Measurements from ENCODE around the gene GNG4.

GNG4 gene

DNA sequence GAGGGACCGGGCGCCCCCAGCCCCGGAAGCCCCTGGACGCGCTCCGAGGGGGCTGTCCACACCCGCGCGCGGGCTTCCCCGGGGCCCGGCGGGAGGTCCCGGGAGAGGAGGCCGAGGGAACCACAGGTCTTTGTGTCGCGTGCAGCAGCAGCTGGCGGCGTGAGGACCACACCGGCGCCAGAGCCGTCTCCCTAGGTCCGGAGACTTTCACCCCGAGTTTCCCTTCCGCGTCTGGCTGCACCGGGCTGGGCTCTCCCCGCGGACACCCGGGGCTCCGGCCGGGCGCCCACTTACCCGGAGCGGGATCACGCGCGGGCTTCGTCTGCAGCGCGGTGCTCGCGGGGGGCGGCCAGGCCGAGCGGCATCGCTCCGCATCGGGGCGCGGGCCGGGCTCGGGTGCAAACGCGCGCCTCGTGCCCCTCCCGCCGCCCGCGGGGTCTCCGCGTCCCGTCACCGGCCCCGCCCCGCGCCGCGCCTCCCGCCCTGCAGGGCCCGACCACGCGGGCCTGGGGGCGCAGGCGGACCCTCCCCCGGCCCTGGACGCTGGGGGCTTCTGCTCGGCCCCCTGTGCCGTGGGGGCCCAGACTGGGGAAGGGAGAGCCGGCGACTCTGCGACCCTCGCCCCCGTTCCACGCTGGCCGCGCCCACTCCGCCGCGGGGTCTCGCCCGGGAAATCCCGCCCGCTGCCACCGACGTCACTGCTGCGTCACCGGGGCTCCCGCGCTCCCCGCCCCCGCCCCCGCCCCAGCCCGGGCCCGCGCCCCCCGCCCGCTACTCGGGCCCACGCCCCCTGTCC, at the start of gene GNG4:
Gene GNG4, minus strand, starts transcription at position 417 of the 796 bp plus-strand sequence. CDS start 65,946 bp downstream, outside the sequence.
- peak within 1 kb of the TSS in 1 of 2 donors; percentile 77 for H3K27ac Mint-ChIP-seq
- DNase-seq (peak; percentile 37 to 40), ATAC-seq (peak; percentile 65)
- H3K27me3 Mint-ChIP-seq = peaks cover 89% of the 10 kb centered on the region
- H3K4me1 Mint-ChIP-seq = peaks cover 40% of the 10 kb centered on the region
- peaks cover 0 to 7% of the 10 kb centered on the region in 2 donors for H3K9me3 Mint-ChIP-seq
- H3K4me3 Mint-ChIP-seq = peak within 1 kb of the TSS; percentile 85 to 89

DNA sequence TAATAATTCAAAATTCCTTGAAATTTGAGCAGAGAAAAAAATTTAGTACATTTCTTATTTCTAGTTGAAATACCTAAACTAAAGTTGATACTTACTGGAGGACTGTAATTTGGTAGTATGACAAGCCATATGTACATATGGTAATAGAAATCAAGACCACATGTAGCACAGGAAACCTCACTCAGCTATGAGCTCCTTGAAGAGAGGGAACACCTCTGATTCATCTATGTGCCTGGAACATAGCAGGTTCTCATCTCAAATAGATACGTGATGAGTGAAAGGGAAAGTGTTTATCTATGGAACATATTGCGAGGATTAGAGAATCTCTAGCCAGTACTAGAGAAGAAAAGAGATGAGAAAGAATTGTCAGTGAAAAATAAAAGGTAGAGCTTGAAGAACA, 47.9 kb upstream of the GNG4 start:
- peaks cover 22% of the 10 kb centered on the region for H3K4me1 Mint-ChIP-seq
- peak; percentile 100 for ATAC-seq
- peak in 1 of 2 donors; percentile 18 for DNase-seq
- peak overlapping the region in 1 of 2 donors; percentile 42 for H3K4me3 Mint-ChIP-seq
- H3K27ac Mint-ChIP-seq = peak overlapping the region in 1 of 2 donors; percentile 77
- H3K27me3 Mint-ChIP-seq = no peaks in the 10 kb centered on the region
- H3K9me3 Mint-ChIP-seq = no peaks in the 10 kb centered on the region

DNA sequence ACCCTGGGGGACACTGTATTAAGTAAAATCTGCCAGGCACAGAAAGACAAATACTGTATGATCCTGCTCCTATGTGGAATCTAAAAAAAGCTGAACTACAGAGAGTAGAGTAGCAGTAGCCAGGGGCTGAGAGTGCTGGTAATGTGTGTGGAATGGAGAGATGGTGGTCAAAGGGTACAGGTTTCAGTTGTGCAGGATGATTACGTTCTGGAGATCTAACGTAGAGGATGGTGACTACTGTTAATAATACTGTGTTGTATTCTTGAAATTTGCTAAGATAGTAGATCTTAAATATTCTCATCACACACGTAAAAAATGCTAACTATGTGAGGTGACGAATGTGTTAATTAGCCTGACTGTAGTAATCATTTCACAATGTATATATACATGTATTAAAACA, 39.8 kb upstream of the GNG4 start:
- H3K4me1 Mint-ChIP-seq = no peaks in the 10 kb centered on the region
- ATAC-seq (no peak), DNase-seq (no peak)
- H3K4me3 Mint-ChIP-seq = no peak overlapping the region
- H3K27ac Mint-ChIP-seq = no peak overlapping the region
- no peaks in the 10 kb centered on the region for H3K27me3 Mint-ChIP-seq
- no peaks in the 10 kb centered on the region for H3K9me3 Mint-ChIP-seq

DNA sequence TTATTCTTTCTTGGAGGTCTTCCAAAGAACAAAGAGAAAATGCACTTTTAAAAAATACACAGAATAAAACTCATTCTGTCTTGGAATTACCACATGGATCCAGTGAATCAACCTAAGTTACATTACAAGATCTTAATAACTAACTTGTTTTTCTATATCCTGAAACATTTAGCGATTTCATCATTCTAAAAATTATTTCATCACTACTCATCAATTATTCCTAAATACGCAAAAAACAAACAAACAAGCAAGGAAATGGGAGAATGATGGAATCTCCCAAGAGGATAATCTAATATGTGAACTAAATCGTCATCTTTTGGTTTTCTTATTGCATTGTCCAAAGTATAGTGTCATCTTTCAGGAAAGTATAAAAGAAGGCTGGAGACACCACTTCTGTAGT, 38.5 kb upstream of the GNG4 start:
- no peaks in the 10 kb centered on the region for H3K27me3 Mint-ChIP-seq
- H3K27ac Mint-ChIP-seq = no peak overlapping the region
- no peak for ATAC-seq

DNA sequence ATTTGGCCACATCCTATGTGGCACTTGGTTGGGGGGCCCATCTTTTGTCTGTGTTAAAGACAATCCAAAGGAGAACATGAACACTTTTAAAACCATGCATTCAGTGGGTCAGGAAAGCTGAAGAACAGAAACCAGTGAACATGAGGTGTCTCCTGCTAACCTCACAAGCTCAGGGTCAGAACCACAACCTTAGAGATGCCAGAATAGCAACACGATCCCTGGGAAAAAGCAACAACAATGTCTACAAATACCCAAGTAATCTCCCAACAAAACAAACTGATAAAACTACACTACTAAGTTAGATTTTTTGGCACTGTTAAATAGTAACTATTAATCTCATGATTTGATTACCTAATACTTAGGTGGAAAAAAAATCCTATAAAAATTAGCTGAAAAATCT, 34.1 kb upstream of the GNG4 start:
- ATAC-seq (no peak), DNase-seq (no peak)
- peaks cover 0 to 4% of the 10 kb centered on the region in 2 donors for H3K9me3 Mint-ChIP-seq
- H3K27ac Mint-ChIP-seq = no peak overlapping the region
- H3K27me3 Mint-ChIP-seq = no peaks in the 10 kb centered on the region
- no peaks in the 10 kb centered on the region for H3K4me1 Mint-ChIP-seq
- no peak overlapping the region for H3K4me3 Mint-ChIP-seq

More for the DNA sequence above, 38.5 kb upstream of the GNG4 start:
- no peak for DNase-seq
- Mint-ChIP-seq H3K9me3 (no peaks in the 10 kb centered on the region), H3K4me3 (no peak overlapping the region), H3K4me1 (no peaks in the 10 kb centered on the region)

DNA sequence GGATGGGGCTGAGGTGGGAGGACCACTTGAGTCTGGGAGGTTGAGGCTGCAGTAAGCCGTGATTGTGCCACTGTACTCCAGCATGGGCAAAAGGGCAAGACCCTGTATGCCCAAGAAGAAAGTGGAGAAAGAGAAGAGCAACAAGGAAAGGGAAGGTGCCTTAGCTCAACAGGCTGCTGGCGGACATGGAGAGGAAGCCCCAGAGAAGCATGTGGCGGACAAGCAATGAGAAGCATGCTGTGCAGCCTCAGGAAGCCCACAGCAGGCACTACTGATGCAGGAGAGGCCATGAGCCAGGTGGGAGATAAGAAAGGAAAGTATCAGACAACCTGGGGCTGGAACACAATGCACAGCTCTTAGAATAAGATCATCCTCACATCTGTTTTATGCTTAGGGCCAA, 32.6 kb upstream of the GNG4 start:
- H3K9me3 Mint-ChIP-seq = peaks cover 0 to 4% of the 10 kb centered on the region in 2 donors

DNA sequence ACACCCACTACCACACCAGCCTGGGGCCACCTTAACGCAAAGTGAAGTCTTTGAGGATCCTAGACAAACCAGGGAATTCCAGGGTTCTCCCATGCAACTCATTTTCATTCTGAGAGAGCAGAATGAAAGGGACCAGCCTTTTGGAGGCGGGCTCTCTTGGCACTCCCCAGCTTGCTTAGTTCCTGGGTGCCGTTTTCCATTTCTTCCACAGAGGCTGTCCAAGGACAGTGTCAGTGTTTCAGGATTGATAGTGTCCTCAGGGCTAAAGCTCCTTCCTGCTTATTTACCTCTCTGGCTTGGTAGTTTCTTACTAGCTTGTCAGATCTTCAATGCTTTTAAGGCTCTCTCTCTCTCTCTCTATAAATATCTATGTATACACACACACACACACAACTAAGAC, 30.1 kb upstream of the GNG4 start:
- no peaks in the 10 kb centered on the region for H3K4me1 Mint-ChIP-seq
- H3K9me3 Mint-ChIP-seq = peaks cover 7 to 12% of the 10 kb centered on the region in 2 donors
- H3K27me3 Mint-ChIP-seq = no peaks in the 10 kb centered on the region
- no peak overlapping the region for H3K27ac Mint-ChIP-seq
- H3K4me3 Mint-ChIP-seq = no peak overlapping the region
- DNase-seq (no peak), ATAC-seq (no peak)

More for the DNA sequence above, 32.6 kb upstream of the GNG4 start:
- no peak overlapping the region for H3K27ac Mint-ChIP-seq
- DNase-seq (no peak), ATAC-seq (no peak)
- H3K4me3 Mint-ChIP-seq = no peak overlapping the region
- H3K27me3 Mint-ChIP-seq = no peaks in the 10 kb centered on the region
- H3K4me1 Mint-ChIP-seq = no peaks in the 10 kb centered on the region

DNA sequence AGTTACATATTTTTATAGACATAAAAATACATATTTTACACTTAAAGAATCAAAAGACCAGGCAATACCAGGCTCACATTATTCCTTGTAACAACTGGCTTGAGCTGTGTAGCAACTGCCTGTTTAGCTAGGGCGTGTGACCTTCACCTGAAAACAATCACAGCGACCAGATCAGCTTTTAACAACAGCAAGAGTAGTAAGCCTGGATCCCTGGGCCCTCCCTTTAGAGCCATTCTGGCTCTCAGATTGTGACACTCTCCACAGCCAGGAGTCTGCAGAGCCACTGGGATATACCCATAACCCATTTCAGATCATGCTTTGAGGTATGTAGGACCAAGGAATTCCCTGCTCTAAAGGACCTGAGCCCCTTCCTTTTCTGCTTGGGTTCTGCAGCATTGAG, 29.4 kb upstream of the GNG4 start:
- no peak for ATAC-seq
- H3K4me3 Mint-ChIP-seq = no peak overlapping the region
- peaks cover 11 to 14% of the 10 kb centered on the region in 2 donors for H3K9me3 Mint-ChIP-seq

DNA sequence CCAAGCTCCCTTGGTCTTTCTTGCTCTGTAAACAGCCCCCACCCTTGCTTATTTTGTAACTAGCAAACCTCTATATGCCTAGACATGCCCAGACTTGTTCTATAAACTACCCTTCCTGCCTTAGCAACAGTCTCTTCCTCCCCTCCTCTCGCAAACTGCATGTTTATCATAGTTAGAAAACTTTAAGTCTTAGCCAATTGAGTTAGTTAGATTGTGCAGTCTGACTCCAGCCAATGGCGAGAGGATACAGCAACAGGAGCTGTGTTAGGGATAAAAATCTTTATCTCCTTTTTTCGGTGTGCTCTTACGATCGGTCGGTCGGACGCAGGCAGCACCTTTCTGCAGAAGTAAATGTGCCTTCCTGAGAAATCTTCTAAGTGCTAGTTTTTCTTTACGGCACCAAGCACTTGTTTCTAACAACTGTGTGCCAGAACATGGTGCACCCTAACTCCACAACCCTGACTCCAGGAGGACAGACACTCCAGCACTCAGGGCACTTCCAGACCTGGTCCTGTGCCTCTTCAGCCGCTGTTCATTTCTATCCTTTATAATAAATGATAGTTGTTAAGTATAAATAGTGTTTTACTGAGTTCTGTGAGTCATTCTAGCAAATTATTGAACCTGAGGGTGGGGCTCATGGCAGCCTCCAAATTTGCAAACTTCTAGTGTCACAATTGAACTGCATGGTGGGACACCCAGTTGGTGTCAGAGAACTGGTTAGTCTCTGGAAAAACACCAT, 25.7 kb upstream of the GNG4 start:
- DNase-seq = no peak
- Mint-ChIP-seq H3K9me3 (peaks cover 43 to 44% of the 10 kb centered on the region in 2 donors), H3K27ac (peak overlapping the region; percentile 21 to 64), H3K4me3 (no peak overlapping the region), H3K4me1 (no peaks in the 10 kb centered on the region), H3K27me3 (no peaks in the 10 kb centered on the region)
- ATAC-seq = no peak

More for the DNA sequence above, 29.4 kb upstream of the GNG4 start:
- Mint-ChIP-seq H3K27ac (no peak overlapping the region), H3K27me3 (no peaks in the 10 kb centered on the region), H3K4me1 (no peaks in the 10 kb centered on the region)
- no peak for DNase-seq

DNA sequence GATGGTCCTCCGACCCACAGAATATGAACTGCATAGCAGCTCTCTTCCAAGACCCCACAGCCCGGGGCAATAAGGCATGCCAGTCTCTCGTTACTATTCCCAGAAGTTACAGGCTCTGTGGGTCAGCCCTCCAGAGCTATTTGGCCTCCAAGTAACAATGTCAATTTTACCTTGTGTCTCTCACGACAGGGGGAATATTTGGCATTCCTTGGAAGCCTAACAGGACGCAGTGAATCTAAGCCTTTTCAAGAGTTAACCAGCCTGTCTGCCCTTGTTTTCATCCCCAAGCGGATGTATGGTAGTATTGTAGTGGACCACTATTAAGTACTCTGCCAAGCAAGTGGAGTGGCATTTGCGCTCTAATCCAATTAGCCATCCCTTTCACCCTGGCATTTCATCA, 24.4 kb upstream of the GNG4 start:
- Mint-ChIP-seq H3K4me1 (no peaks in the 10 kb centered on the region), H3K9me3 (peaks cover 51 to 53% of the 10 kb centered on the region in 2 donors), H3K27ac (no peak overlapping the region), H3K4me3 (no peak overlapping the region), H3K27me3 (no peaks in the 10 kb centered on the region)
- ATAC-seq (no peak), DNase-seq (no peak)

DNA sequence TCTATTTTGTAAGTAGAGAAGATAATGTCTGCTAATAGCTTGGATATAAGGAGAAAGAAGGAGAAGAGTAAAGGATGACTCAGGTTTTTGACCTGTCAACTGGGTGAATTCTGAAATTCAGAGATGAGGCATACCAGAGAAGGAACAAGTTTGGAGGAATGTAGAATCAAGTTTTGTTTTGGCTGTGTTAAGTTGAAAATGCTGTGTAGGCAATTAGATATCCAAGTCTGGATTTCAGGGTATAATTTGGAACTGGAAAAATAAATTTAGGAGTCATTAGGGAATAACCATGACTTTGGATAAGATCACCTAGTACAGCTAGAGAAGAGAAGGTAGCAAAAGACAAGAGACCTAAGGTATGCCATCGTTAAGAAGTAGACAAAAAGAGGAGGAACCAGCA, 22.4 kb upstream of the GNG4 start:
- H3K4me3 Mint-ChIP-seq = no peak overlapping the region
- no peaks in the 10 kb centered on the region for H3K27me3 Mint-ChIP-seq
- H3K4me1 Mint-ChIP-seq = no peaks in the 10 kb centered on the region
- H3K9me3 Mint-ChIP-seq = peaks cover 51 to 53% of the 10 kb centered on the region in 2 donors
- ATAC-seq = no peak
- no peak for DNase-seq
- H3K27ac Mint-ChIP-seq = peak overlapping the region in 1 of 2 donors; percentile 2

DNA sequence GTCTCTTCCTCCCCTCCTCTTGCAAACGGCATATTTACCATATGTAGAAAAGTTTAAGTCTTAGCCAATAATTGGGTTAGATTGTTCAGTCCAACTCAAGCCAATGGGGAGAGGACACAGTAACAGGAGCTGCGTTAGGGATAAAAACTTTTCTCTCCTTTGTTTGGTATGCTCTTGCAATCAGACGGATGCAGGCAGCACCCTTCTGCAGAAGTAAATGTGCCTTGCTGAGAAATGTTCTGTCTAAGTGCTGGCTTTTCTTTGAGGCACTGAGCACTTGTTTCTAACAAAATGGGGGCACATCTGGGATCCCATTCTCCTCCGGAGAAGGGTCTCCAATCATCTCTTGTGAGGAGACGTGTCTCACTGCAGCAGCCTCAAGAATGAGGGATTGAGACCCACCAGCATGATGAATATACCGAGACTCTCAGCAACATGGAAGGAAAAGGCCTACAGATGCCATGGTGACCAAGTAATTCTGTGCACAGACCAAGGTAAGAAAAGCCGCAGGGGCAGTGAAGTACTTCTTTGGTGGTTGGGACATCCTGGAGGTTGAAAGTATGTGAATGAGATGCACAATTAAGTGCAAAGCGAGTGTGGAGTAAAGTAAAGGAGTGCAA, 20.7 kb upstream of the GNG4 start:
- Mint-ChIP-seq H3K9me3 (peaks cover 50 to 52% of the 10 kb centered on the region in 2 donors), H3K4me3 (no peak overlapping the region), H3K27ac (peak overlapping the region; percentile 12 to 34), H3K4me1 (no peaks in the 10 kb centered on the region), H3K27me3 (no peaks in the 10 kb centered on the region)
- ATAC-seq (no peak), DNase-seq (no peak)

DNA sequence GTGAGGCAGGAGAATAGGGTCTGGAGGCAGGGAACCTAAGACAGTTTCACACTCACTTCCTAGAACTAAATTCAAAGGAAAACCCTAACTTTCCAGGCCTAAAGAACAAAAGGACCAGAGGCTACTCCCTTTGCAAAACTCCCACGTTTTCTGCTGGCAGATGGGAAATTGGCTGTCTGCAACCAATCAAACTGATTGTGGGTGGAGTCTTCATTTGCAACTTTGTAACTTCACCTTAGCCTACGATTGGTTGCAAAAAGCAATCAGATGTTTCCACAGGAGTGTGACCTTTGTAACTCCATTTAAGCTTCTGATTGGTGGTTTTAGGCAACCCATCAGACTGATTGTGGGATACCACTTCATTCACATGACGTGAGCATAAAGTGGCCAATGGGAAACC, 19.7 kb upstream of the GNG4 start:
- peaks cover 42 to 45% of the 10 kb centered on the region in 2 donors for H3K9me3 Mint-ChIP-seq
- no peaks in the 10 kb centered on the region for H3K27me3 Mint-ChIP-seq
- no peaks in the 10 kb centered on the region for H3K4me1 Mint-ChIP-seq
- no peak overlapping the region for H3K4me3 Mint-ChIP-seq
- ATAC-seq = no peak
- no peak overlapping the region for H3K27ac Mint-ChIP-seq
- no peak for DNase-seq

DNA sequence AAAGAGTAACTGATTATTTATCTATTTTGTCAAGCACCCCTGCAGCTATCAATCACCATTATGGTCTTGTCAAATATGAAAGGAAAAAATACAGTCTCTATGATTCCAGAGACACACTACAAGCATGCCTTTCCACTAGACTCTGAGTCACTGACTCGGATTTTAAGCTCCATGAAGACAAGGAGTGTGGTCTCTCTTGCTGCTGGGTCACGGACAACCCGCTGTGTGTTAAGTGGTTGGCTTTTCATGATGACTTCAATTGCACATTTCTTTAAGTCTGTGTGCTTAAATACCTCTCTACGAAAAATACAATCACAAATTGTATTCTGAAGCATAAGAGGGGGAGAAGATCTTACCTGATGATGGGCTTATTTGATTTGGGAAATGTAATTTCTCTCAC, 14.0 kb upstream of the GNG4 start:
- no peak overlapping the region for H3K4me3 Mint-ChIP-seq
- ATAC-seq = no peak
- DNase-seq = no peak
- H3K4me1 Mint-ChIP-seq = no peaks in the 10 kb centered on the region
- H3K27ac Mint-ChIP-seq = no peak overlapping the region
- no peaks in the 10 kb centered on the region for H3K9me3 Mint-ChIP-seq
- H3K27me3 Mint-ChIP-seq = no peaks in the 10 kb centered on the region

DNA sequence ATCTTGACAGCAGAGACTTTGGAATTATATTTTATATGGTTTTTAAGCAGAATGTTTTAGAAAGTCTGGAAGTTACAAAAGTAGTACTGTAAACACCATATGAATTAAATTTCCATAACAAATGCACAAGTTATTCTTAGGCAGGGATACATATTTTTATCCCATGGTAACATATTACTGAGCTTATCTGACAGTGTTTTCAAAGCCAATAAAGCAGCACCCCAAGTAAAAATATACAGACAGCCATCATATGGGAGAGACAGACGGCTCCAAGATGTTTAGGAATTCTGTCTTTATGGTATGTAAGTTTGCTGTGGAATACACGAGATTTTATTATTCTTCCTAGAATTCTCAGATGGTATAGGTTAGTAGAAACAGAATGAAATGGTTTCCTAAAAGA, 12.0 kb upstream of the GNG4 start:
- no peak overlapping the region for H3K27ac Mint-ChIP-seq
- no peaks in the 10 kb centered on the region for H3K9me3 Mint-ChIP-seq
- ATAC-seq (no peak), DNase-seq (no peak)
- no peaks in the 10 kb centered on the region for H3K27me3 Mint-ChIP-seq
- no peaks in the 10 kb centered on the region for H3K4me1 Mint-ChIP-seq
- H3K4me3 Mint-ChIP-seq = no peak overlapping the region
